Nephron progenitor cell (in vitro differentiated cells): ENCODE results near the gene ARHGAP26.

Source experiments
- DNase-seq: peaks from one replicate; pipeline ENCODE4 v3.0.0; 2021
- H3K27ac Mint-ChIP-seq: 2 replicates; pipeline ENCODE4 v1.8.0; 2021; ENCODE audit warnings: mild to moderate bottlenecking, moderate library complexity, mixed read lengths
- H3K27me3 Mint-ChIP-seq: 2 replicates; pipeline ENCODE4 v1.8.0; 2021; ENCODE audit warnings: mild to moderate bottlenecking, low read depth, mixed read lengths; ENCODE audit not compliant: poor library complexity
- H3K36me3 Mint-ChIP-seq: 2 replicates; pipeline ENCODE4 v1.8.0; 2021; ENCODE audit warnings: low read depth, mixed read lengths
- H3K4me1 Mint-ChIP-seq: 2 replicates; pipeline ENCODE4 v1.8.0; 2021; ENCODE audit warnings: mixed read lengths
- H3K4me3 Mint-ChIP-seq: 2 replicates; pipeline ENCODE4 v1.8.0; 2021; ENCODE audit warnings: mild to moderate bottlenecking, moderate library complexity, mixed read lengths
- H3K9me3 Mint-ChIP-seq: 2 replicates; pipeline ENCODE4 v1.8.0; 2021; ENCODE audit warnings: mild to moderate bottlenecking, moderate library complexity, mixed read lengths
- TF ChIP-seq, protein P1 (sequence below): fragments of 200-600 bp; sonication (generic); IDR thresholded peaks from 2 replicates; pipeline ENCODE4 v1.5.0; 2021; ENCODE audit warnings: antibody characterized with exemption

Gene ARHGAP26

DNA sequence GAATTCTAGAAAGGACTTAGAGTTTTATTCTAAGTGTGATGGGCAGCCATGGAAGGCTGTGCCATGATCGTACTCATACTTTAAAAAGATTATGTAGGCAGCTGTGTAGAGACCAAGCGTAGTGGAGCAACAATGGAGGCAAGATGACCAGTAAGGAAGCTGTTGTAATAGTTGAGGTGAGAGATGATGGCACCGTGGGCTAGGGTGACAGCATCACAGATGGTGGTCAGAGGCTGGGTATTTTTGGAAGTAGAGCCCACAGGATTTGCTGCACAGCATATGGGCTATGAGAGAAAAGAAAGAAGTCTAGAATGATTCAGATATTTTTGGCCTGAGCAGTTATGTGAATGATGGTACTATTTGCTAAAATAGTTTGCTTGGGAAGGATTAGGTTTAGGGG is 7.7 kb downstream of the ARHGAP26 start:
- no peak overlapping the region for H3K27ac Mint-ChIP-seq
- no peak for DNase-seq
- no peaks in the 10 kb centered on the region for H3K9me3 Mint-ChIP-seq
- H3K36me3 Mint-ChIP-seq: no peaks in the 10 kb centered on the region
- TF ChIP-seq, protein P1, sequence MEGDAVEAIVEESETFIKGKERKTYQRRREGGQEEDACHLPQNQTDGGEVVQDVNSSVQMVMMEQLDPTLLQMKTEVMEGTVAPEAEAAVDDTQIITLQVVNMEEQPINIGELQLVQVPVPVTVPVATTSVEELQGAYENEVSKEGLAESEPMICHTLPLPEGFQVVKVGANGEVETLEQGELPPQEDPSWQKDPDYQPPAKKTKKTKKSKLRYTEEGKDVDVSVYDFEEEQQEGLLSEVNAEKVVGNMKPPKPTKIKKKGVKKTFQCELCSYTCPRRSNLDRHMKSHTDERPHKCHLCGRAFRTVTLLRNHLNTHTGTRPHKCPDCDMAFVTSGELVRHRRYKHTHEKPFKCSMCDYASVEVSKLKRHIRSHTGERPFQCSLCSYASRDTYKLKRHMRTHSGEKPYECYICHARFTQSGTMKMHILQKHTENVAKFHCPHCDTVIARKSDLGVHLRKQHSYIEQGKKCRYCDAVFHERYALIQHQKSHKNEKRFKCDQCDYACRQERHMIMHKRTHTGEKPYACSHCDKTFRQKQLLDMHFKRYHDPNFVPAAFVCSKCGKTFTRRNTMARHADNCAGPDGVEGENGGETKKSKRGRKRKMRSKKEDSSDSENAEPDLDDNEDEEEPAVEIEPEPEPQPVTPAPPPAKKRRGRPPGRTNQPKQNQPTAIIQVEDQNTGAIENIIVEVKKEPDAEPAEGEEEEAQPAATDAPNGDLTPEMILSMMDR: no peak
- H3K4me1 Mint-ChIP-seq: peaks cover 37% of the 10 kb centered on the region
- H3K4me3 Mint-ChIP-seq: no peak overlapping the region
- H3K27me3 Mint-ChIP-seq: peaks cover 8% of the 10 kb centered on the region

DNA sequence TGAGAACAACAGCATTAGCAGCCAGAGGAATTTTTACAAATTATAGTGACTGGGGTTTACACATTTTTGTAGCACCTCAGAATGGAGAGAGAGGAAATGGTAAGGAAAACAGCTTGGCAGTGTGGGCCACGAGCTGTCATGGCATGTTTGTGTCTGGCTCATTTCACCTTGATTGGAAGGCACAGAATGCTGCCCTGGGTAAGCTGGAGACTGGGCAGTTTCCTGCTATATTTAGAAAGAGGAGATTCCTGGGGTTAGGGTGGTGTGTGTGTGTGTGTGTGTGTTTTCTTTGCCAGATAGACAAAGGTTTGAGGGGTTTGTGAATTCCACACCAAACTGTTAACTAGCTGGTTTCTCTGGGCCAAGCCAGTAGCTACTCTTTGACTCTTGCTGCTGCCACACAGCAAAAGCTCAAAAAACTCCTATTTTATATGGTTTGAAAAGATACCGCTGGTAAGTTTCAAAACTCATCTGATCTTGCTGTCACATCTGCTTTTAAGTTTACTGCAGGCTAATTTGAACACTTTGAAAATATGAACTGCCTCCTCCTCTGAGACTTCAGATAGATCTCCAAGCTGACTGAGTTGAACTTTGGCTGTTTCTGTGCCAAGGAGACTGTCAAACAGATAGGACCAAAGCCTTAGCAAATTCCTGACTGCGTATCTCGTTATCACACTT is 9.1 kb downstream of the ARHGAP26 start:
- Mint-ChIP-seq H3K9me3 (no peaks in the 10 kb centered on the region), H3K36me3 (no peaks in the 10 kb centered on the region), H3K27me3 (no peaks in the 10 kb centered on the region), H3K27ac (no peak overlapping the region), H3K4me3 (no peak overlapping the region), H3K4me1 (peaks cover 52% of the 10 kb centered on the region)
- TF ChIP-seq, protein P1: no peak
- DNase-seq: no peak

DNA sequence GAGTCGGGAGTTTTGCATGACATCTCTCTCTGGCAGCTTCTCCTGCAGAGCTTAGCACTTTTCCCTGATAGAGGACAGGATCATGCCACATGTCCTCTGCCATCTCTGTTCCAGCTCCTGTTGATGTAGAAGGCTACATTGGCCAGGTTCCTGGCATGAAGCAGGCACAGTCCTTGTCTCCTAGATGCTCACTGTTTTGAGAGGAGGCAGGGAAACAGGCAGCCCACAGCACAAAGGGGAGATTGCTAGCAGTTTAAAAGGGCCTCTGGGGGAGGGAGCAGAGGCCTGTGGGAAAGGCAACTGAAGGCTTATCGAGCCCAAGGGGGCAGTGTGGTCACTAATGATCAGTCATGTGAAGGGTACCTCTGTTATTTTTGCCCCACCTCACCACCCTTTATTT is 10.7 kb downstream of the ARHGAP26 start:
- H3K4me1 Mint-ChIP-seq: peaks cover 65% of the 10 kb centered on the region
- H3K4me3 Mint-ChIP-seq: no peak overlapping the region
- no peaks in the 10 kb centered on the region for H3K9me3 Mint-ChIP-seq
- H3K27ac Mint-ChIP-seq: peak overlapping the region; percentile 15
- no peaks in the 10 kb centered on the region for H3K36me3 Mint-ChIP-seq
- H3K27me3 Mint-ChIP-seq: no peaks in the 10 kb centered on the region
- TF ChIP-seq, protein P1: no peak
- peak; percentile 9 for DNase-seq

DNA sequence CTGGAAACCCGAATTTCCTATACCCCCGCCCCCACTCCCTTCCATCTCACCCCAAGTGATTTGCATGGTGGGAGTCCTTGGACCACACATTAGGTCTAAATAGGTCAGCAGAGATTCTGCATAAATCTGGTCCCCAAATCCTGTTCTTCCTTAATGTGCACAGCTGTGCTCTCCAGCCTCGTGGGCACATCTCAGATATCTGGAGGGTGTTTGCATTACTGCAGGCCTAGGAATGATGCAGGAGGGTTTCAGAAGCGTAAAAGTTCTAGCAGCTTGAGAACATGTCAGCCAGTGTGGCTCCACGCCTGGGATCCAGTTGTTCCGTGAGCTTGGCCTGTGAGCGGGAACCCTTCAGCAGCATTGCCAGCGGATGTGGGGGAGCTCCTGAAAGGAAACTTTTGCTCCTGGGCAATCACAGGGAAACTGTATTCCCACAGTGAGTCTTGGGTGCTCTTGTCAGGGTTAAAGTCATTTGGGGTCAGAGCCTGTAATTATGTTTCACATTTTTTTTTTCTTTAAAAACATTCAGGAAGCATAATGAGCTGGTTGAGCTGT is 12.9 kb downstream of the ARHGAP26 start:
- Mint-ChIP-seq H3K27ac (peak overlapping the region; percentile 73), H3K9me3 (no peaks in the 10 kb centered on the region), H3K27me3 (no peaks in the 10 kb centered on the region), H3K36me3 (no peaks in the 10 kb centered on the region), H3K4me1 (peaks cover 66% of the 10 kb centered on the region), H3K4me3 (no peak overlapping the region)
- DNase-seq: no peak
- TF ChIP-seq, protein P1: no peak

DNA sequence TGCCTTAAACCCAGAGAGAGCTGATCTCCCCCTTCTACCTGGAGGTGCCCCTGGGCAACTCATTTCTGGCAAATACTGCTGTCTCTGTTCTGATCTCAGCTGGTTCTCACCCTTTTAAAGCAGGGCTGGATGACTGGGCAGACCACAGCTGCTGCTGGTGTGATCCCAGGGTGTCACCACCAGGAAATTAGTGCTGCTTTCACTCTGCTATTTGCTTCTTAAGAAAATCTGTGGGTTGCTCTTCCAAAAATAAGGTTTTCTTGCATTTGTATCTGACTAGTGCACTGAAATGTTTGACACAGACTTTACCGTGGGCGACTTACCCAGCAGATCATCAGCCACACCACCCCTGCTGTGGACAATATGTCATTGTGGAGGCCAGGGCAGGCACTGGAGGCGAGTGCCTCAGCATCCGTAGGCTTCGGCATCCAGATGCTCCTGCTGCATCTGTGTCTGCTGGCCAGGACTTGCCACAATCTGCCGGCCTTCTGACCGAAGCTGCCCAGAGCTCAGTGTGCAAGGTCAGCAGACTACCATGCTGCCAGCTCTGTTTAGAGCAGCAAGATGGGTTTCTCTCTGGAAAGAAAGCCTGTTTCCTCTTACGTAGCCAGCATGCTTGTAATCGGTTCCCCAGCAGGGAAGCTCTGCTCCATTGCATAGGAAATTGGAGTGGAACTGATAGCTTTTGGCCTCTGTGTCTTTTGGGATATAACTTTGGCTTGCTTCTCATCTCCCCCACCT is 13.6 kb downstream of the ARHGAP26 start:
- Mint-ChIP-seq H3K4me1 (peaks cover 63% of the 10 kb centered on the region), H3K27ac (peak overlapping the region; percentile 12), H3K27me3 (peaks cover 3% of the 10 kb centered on the region), H3K36me3 (no peaks in the 10 kb centered on the region), H3K4me3 (no peak overlapping the region), H3K9me3 (no peaks in the 10 kb centered on the region)
- peak; percentile 15 for DNase-seq
- TF ChIP-seq, protein P1: no peak
